Loucy (cell line): ENCODE data around the gene IER2.

ENCODE experiments used
- H2AFZ ChIP-seq: fragments of 200-600 bp; sonication (generic); 2 replicates; pipeline ENCODE4 v1.6.0; 2016; ENCODE audit warnings: antibody characterized with exemption, mild to moderate bottlenecking, low read length, moderate library complexity
- H3F3A ChIP-seq: fragments of 200-600 bp; 2 replicates; pipeline ENCODE4 v1.6.0; 2016; ENCODE audit warnings: antibody characterized with exemption, low read depth, mild to moderate bottlenecking
- H3K27me3 ChIP-seq: fragments of 200-600 bp; sonication (generic); 2 replicates; pipeline ENCODE4 v1.6.1; 2014; ENCODE audit warnings: low read length, mild to moderate bottlenecking; ENCODE audit not compliant: insufficient read depth, poor library complexity, severe bottlenecking
- H3K36me3 ChIP-seq: fragments of 200-600 bp; sonication (generic); 2 replicates; pipeline ENCODE4 v1.6.1; 2016; ENCODE audit warnings: low read length; ENCODE audit not compliant: insufficient read depth
- H3K4me1 ChIP-seq: fragments of 200-600 bp; sonication (generic); 2 replicates; pipeline ENCODE4 v1.5.1; 2014; ENCODE audit warnings: low read length, mild to moderate bottlenecking; ENCODE audit not compliant: insufficient read depth, poor library complexity, severe bottlenecking
- H3K4me2 ChIP-seq: fragments of 200-600 bp; sonication (generic); 2 replicates; pipeline ENCODE4 v1.6.0; 2014; ENCODE audit warnings: antibody characterized with exemption, low read length, low read depth, mild to moderate bottlenecking; ENCODE audit not compliant: poor library complexity, severe bottlenecking
- H3K4me3 ChIP-seq: fragments of 200-600 bp; sonication (generic); 2 replicates; pipeline ENCODE4 v1.5.1; 2014; ENCODE audit warnings: low read length, mild to moderate bottlenecking, mixed read lengths; ENCODE audit not compliant: poor library complexity, severe bottlenecking
- H3K79me2 ChIP-seq: fragments of 200-600 bp; sonication (generic); 2 replicates; pipeline ENCODE4 v1.6.1; 2014; ENCODE audit warnings: low read length; ENCODE audit not compliant: insufficient read depth
- H3K9ac ChIP-seq: fragments of 200-600 bp; sonication (generic); 2 replicates; pipeline ENCODE4 v1.6.0; 2014; ENCODE audit warnings: mild to moderate bottlenecking, low read depth, low read length, moderate library complexity; ENCODE audit not compliant: poor library complexity, severe bottlenecking
- H3K9me2 ChIP-seq: fragments of 200-600 bp; sonication (generic); replicated peaks from 2 replicates; pipeline ENCODE4 v1.6.1; 2016; ENCODE audit warnings: low read depth, low read length, mixed read lengths
- H3K9me3 ChIP-seq: fragments of 200-600 bp; sonication (generic); 2 replicates; pipeline ENCODE4 v1.6.1; 2014; ENCODE audit warnings: mild to moderate bottlenecking, antibody characterized with exemption, low read length, low read depth; ENCODE audit not compliant: insufficient read depth
- H4K20me1 ChIP-seq: fragments of 200-600 bp; sonication (generic); 2 replicates; pipeline ENCODE4 v1.6.0; 2014; ENCODE audit warnings: antibody characterized with exemption, low read length, mild to moderate bottlenecking; ENCODE audit not compliant: insufficient read depth, poor library complexity, severe bottlenecking
- CTCF ChIP-seq: fragments of 200-600 bp; sonication (generic); conservative IDR thresholded peaks from 2 replicates; pipeline ENCODE4 v1.5.1; 2014; ENCODE audit warnings: mild to moderate bottlenecking, antibody characterized with exemption, low read length
- EZH2phosphoT487 ChIP-seq: fragments of 200-600 bp; IDR thresholded peaks from 2 replicates; pipeline ENCODE4 v1.6.1; 2018; ENCODE audit warnings: antibody characterized with exemption, mild to moderate bottlenecking, moderate library complexity, borderline replicate concordance

The IER2 gene

GRCh38 chr19:13102416-13102665, 47.9 kb upstream of the IER2 start:
- peaks cover 16% of the 10 kb centered on the region for H3K4me1 ChIP-seq
- H3K27me3 ChIP-seq, result peaks cover 32% of the 10 kb centered on the region
- H3K36me3 ChIP-seq, result peaks cover 30% of the 10 kb centered on the region
- H3F3A ChIP-seq, result peaks cover 28% of the 10 kb centered on the region
- peaks cover 46% of the 10 kb centered on the region for H4K20me1 ChIP-seq
- TF ChIP-seq CTCF (no peak), EZH2phosphoT487 (no peak)
- peak overlapping the region; percentile 93 for H3K4me2 ChIP-seq
- H3K9ac ChIP-seq, result peak overlapping the region; percentile 100
- H3K9me2 ChIP-seq, result no peaks in the 10 kb centered on the region
- H2AFZ ChIP-seq, result no peak overlapping the region
- H3K4me3 ChIP-seq, result peak overlapping the region; percentile 94
- peaks cover 80% of the 10 kb centered on the region for H3K79me2 ChIP-seq
- no peaks in the 10 kb centered on the region for H3K9me3 ChIP-seq

GRCh38 chr19:13102666-13103580, 47.3 kb upstream of the IER2 start, which contains the start of gene LYL1:
Gene LYL1 (minus strand): TSS chr19:13102858. CDS start chr19:13101171, 1,687 bp downstream.
- peak within 1 kb of the TSS; percentile 97 for H3K4me2 ChIP-seq
- TF ChIP-seq EZH2phosphoT487 (no peak), CTCF (no peak)
- peaks cover 28% of the 10 kb centered on the region for H3F3A ChIP-seq
- no peaks in the 10 kb centered on the region for H3K9me2 ChIP-seq
- peak within 1 kb of the TSS; percentile 100 for H3K9ac ChIP-seq
- no peak within 1 kb of the TSS for H2AFZ ChIP-seq
- peaks cover 30% of the 10 kb centered on the region for H3K36me3 ChIP-seq
- H3K27me3 ChIP-seq, result peaks cover 32% of the 10 kb centered on the region
- H3K79me2 ChIP-seq, result peaks cover 79% of the 10 kb centered on the region
- peaks cover 16% of the 10 kb centered on the region for H3K4me1 ChIP-seq
- H3K9me3 ChIP-seq, result no peaks in the 10 kb centered on the region
- H4K20me1 ChIP-seq, result peaks cover 40% of the 10 kb centered on the region
- peak within 1 kb of the TSS; percentile 94 for H3K4me3 ChIP-seq

GRCh38 chr19:13103581-13104359, 46.4 kb upstream of the IER2 start:
- Histone ChIP-seq H2AFZ (no peak overlapping the region), H3K4me3 (peak overlapping the region; percentile 94)

More at GRCh38 chr19:13103581-13104359, 46.4 kb upstream of the IER2 start:
- TF ChIP-seq CTCF (no peak), EZH2phosphoT487 (no peak)
- H3K4me2 ChIP-seq, result peak overlapping the region; percentile 97
- H3K4me1 ChIP-seq, result peaks cover 16% of the 10 kb centered on the region
- peaks cover 72% of the 10 kb centered on the region for H3K79me2 ChIP-seq
- peaks cover 33% of the 10 kb centered on the region for H4K20me1 ChIP-seq
- no peaks in the 10 kb centered on the region for H3K9me3 ChIP-seq
- H3K9ac ChIP-seq, result peak overlapping the region; percentile 100
- H3K27me3 ChIP-seq, result peaks cover 30% of the 10 kb centered on the region
- H3F3A ChIP-seq, result peaks cover 22% of the 10 kb centered on the region
- no peaks in the 10 kb centered on the region for H3K9me2 ChIP-seq
- H3K36me3 ChIP-seq, result peaks cover 27% of the 10 kb centered on the region
